Activated naive CD8-positive, alpha-beta T cell treated with anti-CD3 and anti-CD28 coated beads for 36 hours (primary cell): ENCODE results near the gene FOXO3. TPM values are rescaled to one million over a fixed set of nuclear protein-coding genes. Genes with fewer than 3 reads are reported as not detected.
"Not testable (repeated sequence)": the region's sequence is repeated elsewhere in the genome, so short reads cannot be mapped to it uniquely, and the experiment has no call there.

Experiments
- DNase-seq: peaks from one replicate; pipeline ENCODE4 v3.0.0; 2021
- H3K27ac Mint-ChIP-seq: one replicate; pipeline ENCODE4 v1.8.0; 2022; ENCODE audit warnings: mild to moderate bottlenecking, moderate library complexity, mixed read lengths
- H3K27me3 Mint-ChIP-seq: one replicate; pipeline ENCODE4 v1.8.0; 2022; ENCODE audit warnings: mild to moderate bottlenecking, mixed read lengths
- H3K36me3 Mint-ChIP-seq: one replicate; pipeline ENCODE4 v1.8.0; 2021; ENCODE audit warnings: mild to moderate bottlenecking, mixed read lengths
- H3K4me1 Mint-ChIP-seq: one replicate; pipeline ENCODE4 v1.8.0; 2021; ENCODE audit warnings: mixed read lengths
- H3K4me3 Mint-ChIP-seq: one replicate; pipeline ENCODE4 v1.8.0; 2022; ENCODE audit warnings: mild to moderate bottlenecking, moderate library complexity, mixed read lengths
- H3K9me3 Mint-ChIP-seq: one replicate; pipeline ENCODE4 v1.8.0; 2022; ENCODE audit warnings: mixed read lengths
- total RNA-seq, 2 experiments: library from RNA; stranded (reverse); gene quantifications; one replicate each; pipeline ENCODE4 v1.2.3, GENCODE V29; 2021

FOXO3 gene
- total RNA-seq, 2 experiments from 2014 or later = 7.0 to 8.0 TPM

DNA sequence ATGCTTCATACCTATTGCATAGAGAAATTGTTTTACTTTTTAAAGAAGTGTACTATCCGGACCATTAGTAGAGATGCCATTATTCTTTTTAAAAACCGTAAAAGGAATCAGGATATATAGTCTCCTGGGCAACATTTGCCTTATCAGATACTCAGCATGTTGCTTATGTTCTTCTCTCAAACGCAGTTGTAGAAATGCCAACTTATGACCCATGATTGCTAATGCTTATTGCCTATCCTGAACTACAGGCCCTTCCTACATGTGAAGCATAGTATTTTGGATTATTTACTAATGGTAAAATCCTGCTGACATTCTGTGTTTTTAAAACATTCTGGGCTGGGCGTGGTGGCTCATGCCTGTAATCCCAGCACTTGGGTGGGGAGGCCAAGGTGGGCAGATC, 99.5 kb downstream of the FOXO3 start:
- Mint-ChIP-seq H3K4me3 (no peak overlapping the region), H3K4me1 (peaks cover 14% of the 10 kb centered on the region), H3K36me3 (peaks cover 8% of the 10 kb centered on the region), H3K27me3 (no peaks in the 10 kb centered on the region), H3K9me3 (no peaks in the 10 kb centered on the region), H3K27ac (no peak overlapping the region)
- no peak for DNase-seq

- no peaks in the 10 kb centered on the region for H3K9me3 Mint-ChIP-seq
- DNase-seq = no peak
- no peaks in the 10 kb centered on the region for H3K27me3 Mint-ChIP-seq
- peaks cover 23% of the 10 kb centered on the region for H3K4me1 Mint-ChIP-seq
- no peak overlapping the region for H3K4me3 Mint-ChIP-seq
- H3K36me3 Mint-ChIP-seq = peaks cover 8% of the 10 kb centered on the region
- no peak overlapping the region for H3K27ac Mint-ChIP-seq
Observed at GRCh38 chr6:108661430-108661829, 100.7 kb downstream of the FOXO3 start.

- H3K36me3 Mint-ChIP-seq = peaks cover 13% of the 10 kb centered on the region
- no peaks in the 10 kb centered on the region for H3K9me3 Mint-ChIP-seq
- no peaks in the 10 kb centered on the region for H3K27me3 Mint-ChIP-seq
- no peak overlapping the region for H3K4me3 Mint-ChIP-seq
- no peak for DNase-seq
- peaks cover 28% of the 10 kb centered on the region for H3K4me1 Mint-ChIP-seq
- no peak overlapping the region for H3K27ac Mint-ChIP-seq
Observed at GRCh38 chr6:108661982-108662381, 101.3 kb downstream of the FOXO3 start.

DNA sequence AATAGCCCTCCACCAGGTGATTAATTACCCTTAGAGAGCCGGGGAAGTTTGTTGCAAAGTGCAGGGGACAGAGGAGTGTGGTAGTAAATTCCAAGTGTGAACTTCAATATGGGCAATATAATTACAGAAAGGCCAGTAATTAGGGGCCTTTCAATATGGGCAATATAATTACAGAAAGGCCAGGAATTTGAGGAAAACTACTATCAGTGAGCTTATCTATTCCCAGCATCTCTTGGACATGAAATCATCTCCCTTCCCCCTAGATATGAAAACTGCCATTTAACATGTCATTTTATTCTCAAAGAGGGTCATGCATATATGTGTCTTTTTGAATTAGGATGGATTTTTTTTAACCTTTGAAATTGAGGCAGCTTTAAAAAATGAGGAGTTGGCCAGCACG, 102.0 kb downstream of the FOXO3 start:
- no peak for DNase-seq
- no peaks in the 10 kb centered on the region for H3K9me3 Mint-ChIP-seq
- no peak overlapping the region for H3K4me3 Mint-ChIP-seq
- peaks cover 35% of the 10 kb centered on the region for H3K4me1 Mint-ChIP-seq
- no peaks in the 10 kb centered on the region for H3K27me3 Mint-ChIP-seq
- H3K27ac Mint-ChIP-seq = no peak overlapping the region
- H3K36me3 Mint-ChIP-seq = peaks cover 13% of the 10 kb centered on the region

DNA sequence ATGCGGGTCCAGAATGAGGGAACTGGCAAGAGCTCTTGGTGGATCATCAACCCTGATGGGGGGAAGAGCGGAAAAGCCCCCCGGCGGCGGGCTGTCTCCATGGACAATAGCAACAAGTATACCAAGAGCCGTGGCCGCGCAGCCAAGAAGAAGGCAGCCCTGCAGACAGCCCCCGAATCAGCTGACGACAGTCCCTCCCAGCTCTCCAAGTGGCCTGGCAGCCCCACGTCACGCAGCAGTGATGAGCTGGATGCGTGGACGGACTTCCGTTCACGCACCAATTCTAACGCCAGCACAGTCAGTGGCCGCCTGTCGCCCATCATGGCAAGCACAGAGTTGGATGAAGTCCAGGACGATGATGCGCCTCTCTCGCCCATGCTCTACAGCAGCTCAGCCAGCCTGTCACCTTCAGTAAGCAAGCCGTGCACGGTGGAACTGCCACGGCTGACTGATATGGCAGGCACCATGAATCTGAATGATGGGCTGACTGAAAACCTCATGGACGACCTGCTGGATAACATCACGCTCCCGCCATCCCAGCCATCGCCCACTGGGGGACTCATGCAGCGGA, 102.9 kb downstream of the FOXO3 start:
- not testable (repeated sequence) for DNase-seq, H3K9me3 Mint-ChIP-seq, H3K27ac Mint-ChIP-seq, H3K27me3 Mint-ChIP-seq, H3K4me3 Mint-ChIP-seq
- H3K36me3 Mint-ChIP-seq = peaks cover 20% of the 10 kb centered on the region
- H3K4me1 Mint-ChIP-seq = peaks cover 43% of the 10 kb centered on the region

- H3K36me3 Mint-ChIP-seq = peaks cover 22% of the 10 kb centered on the region
- no peaks in the 10 kb centered on the region for H3K9me3 Mint-ChIP-seq
- no peak overlapping the region for H3K4me3 Mint-ChIP-seq
- peak; percentile 6 for DNase-seq
- no peaks in the 10 kb centered on the region for H3K27me3 Mint-ChIP-seq
- H3K4me1 Mint-ChIP-seq = peaks cover 50% of the 10 kb centered on the region
- H3K27ac Mint-ChIP-seq = peak overlapping the region; percentile 25
Observed at GRCh38 chr6:108665495-108666196, 104.9 kb downstream of the FOXO3 start.

GRCh38 chr6:108666656-108667260, 106.0 kb downstream of the FOXO3 start:
- H3K9me3 Mint-ChIP-seq = no peaks in the 10 kb centered on the region
- H3K27ac Mint-ChIP-seq = peak overlapping the region; percentile 62
- peaks cover 52% of the 10 kb centered on the region for H3K4me1 Mint-ChIP-seq
- H3K27me3 Mint-ChIP-seq = no peaks in the 10 kb centered on the region
- H3K36me3 Mint-ChIP-seq = peaks cover 22% of the 10 kb centered on the region
- H3K4me3 Mint-ChIP-seq = no peak overlapping the region
- no peak for DNase-seq

- H3K36me3 Mint-ChIP-seq = peaks cover 22% of the 10 kb centered on the region
- no peaks in the 10 kb centered on the region for H3K27me3 Mint-ChIP-seq
- no peaks in the 10 kb centered on the region for H3K9me3 Mint-ChIP-seq
- H3K27ac Mint-ChIP-seq = peak overlapping the region; percentile 62
- no peak for DNase-seq
- peaks cover 46% of the 10 kb centered on the region for H3K4me1 Mint-ChIP-seq
- no peak overlapping the region for H3K4me3 Mint-ChIP-seq
Observed at GRCh38 chr6:108667993-108668392, 107.3 kb downstream of the FOXO3 start.

- H3K4me1 Mint-ChIP-seq = peaks cover 53% of the 10 kb centered on the region
Observed at GRCh38 chr6:108669673-108670072, 109.0 kb downstream of the FOXO3 start.

GRCh38 chr6:108671175-108671574, 110.5 kb downstream of the FOXO3 start:
- H3K4me3 Mint-ChIP-seq = no peak overlapping the region
- H3K4me1 Mint-ChIP-seq = peaks cover 42% of the 10 kb centered on the region
- H3K27ac Mint-ChIP-seq = no peak overlapping the region
- H3K36me3 Mint-ChIP-seq = peaks cover 14% of the 10 kb centered on the region
- DNase-seq = no peak
- H3K9me3 Mint-ChIP-seq = no peaks in the 10 kb centered on the region
- H3K27me3 Mint-ChIP-seq = no peaks in the 10 kb centered on the region

More at GRCh38 chr6:108669673-108670072, 109.0 kb downstream of the FOXO3 start:
- no peak for DNase-seq
- H3K27ac Mint-ChIP-seq = no peak overlapping the region
- no peak overlapping the region for H3K4me3 Mint-ChIP-seq
- H3K9me3 Mint-ChIP-seq = no peaks in the 10 kb centered on the region
- H3K27me3 Mint-ChIP-seq = no peaks in the 10 kb centered on the region
- H3K36me3 Mint-ChIP-seq = peaks cover 20% of the 10 kb centered on the region

DNA sequence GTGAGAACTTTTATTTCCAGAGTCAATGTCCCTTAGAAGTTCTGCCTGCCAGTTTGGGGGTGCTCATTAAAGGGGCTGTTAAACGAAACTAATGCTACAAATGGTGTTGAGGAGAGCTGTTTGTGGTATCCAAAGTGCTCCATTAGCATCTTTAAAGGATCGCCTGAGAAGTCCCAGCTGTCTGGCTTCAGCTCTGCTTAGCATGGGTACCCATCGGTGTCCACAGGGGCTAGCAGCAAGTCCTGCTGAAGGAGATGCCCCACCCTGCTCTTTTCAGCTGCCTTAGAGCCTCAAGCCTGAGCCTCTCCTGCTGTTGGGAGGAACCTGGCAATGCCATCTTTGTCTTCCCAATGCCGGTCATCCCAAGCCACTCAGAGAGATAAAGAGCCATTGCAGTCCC, 111.1 kb downstream of the FOXO3 start:
- H3K4me1 Mint-ChIP-seq = peaks cover 38% of the 10 kb centered on the region
- no peak overlapping the region for H3K27ac Mint-ChIP-seq
- H3K27me3 Mint-ChIP-seq = no peaks in the 10 kb centered on the region
- H3K36me3 Mint-ChIP-seq = peaks cover 11% of the 10 kb centered on the region
- no peak for DNase-seq
- H3K4me3 Mint-ChIP-seq = no peak overlapping the region
- H3K9me3 Mint-ChIP-seq = no peaks in the 10 kb centered on the region

DNA sequence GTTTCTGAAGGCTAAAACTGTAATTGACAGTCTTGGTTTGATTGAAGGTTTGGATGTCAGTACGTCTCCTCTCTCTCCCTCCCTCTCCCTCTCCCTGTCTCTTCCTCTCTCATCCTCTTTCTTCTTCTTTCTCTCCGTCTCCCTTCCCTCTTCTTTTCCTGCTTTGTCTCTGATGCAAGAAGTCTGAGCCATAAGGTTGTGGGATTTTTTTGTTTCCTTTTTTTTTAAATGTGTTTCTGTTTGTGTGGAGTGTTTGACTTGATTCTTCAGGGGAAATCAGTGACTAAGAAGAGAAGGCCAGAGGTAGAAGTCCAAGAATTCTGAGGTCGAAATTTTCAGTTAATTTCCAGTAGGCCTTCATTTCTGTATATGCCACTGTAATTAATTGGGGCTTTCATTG, 111.9 kb downstream of the FOXO3 start:
- DNase-seq = no peak
- Mint-ChIP-seq H3K4me3 (no peak overlapping the region), H3K9me3 (no peaks in the 10 kb centered on the region), H3K36me3 (peaks cover 9% of the 10 kb centered on the region), H3K27me3 (no peaks in the 10 kb centered on the region), H3K27ac (no peak overlapping the region), H3K4me1 (peaks cover 32% of the 10 kb centered on the region)

GRCh38 chr6:108673153-108673552, 112.4 kb downstream of the FOXO3 start:
- Mint-ChIP-seq H3K4me1 (peaks cover 27% of the 10 kb centered on the region), H3K9me3 (no peaks in the 10 kb centered on the region), H3K27me3 (no peaks in the 10 kb centered on the region), H3K27ac (no peak overlapping the region), H3K36me3 (peaks cover 7% of the 10 kb centered on the region), H3K4me3 (no peak overlapping the region)
- no peak for DNase-seq

DNA sequence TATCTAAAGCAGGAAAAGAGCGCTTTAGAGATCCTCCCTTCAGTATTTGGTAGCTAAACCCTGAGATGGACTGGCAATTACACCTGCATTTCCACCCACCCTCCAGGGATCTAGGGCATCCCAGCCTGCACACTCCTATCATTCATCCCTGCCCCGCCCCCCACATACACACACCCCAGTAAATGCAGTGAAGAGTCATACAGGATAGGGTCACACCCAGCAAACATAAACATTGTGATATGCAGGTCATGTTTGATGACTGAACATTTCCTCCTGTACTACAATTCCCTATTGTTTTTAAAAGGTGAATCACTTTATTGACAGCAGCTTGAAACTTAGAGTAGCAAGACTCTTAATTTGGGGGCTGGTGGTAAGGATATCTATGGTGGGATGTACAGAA, 112.9 kb downstream of the FOXO3 start:
- Mint-ChIP-seq H3K27ac (no peak overlapping the region), H3K36me3 (peaks cover 3% of the 10 kb centered on the region), H3K27me3 (no peaks in the 10 kb centered on the region), H3K9me3 (no peaks in the 10 kb centered on the region), H3K4me1 (peaks cover 23% of the 10 kb centered on the region), H3K4me3 (no peak overlapping the region)
- DNase-seq = no peak

DNA sequence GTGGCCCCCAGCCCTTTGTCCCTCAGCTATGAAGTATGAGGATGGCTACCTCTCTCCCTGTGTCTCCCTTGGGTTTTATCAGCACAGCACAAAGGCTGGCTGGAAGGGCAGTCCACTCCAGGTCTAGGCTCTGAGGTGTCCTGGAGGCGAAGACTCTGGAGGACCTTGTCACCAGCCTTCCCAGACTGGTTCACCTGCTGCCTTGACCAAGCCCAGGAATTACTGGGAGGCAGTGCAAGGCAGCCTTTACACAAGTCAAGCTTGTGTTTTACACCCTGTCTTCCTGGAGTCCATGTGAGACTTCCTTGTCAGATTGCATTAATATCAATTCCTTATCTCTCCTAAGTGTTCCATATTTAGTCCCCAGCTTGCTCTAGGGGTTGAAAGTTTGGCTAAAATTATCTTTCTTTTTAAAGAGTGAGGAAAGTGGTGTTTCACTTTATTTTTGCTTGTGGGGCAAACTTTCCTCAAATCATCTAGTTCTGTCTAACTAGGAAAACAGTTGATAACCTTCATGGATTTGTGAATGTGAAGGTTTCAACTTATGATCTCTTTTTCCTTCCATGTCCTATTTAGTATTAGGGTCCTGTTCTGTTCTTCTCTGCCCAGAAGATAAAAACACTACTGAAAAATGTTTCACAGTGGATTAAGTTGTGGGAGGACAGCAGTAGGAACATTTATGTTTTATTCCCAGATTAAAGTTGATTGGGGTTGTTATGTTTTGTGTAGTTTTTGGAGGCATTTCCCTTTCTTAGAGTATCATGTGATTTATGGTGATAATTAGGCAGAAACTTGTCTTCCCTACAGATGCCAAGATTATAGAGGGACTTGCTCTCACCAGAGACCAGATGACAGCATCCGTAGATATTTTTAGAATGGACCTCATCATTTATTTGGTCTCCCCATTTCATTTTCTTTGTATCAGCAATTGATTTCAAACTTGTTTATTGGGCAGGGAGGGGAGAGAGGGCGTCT, 114.8 kb downstream of the FOXO3 start:
- Mint-ChIP-seq H3K27ac (no peak overlapping the region), H3K4me1 (peaks cover 17% of the 10 kb centered on the region), H3K4me3 (no peak overlapping the region), H3K27me3 (no peaks in the 10 kb centered on the region), H3K9me3 (no peaks in the 10 kb centered on the region), H3K36me3 (peaks cover 1% of the 10 kb centered on the region)
- no peak for DNase-seq
